GM21447 (cell line): ENCODE data around the gene BICC1.

ENCODE experiments used
- ATAC-seq: cut with Tn5 transposase; IDR thresholded peaks from one replicate; pipeline ENCODE4 v1.9.1; 2021; ENCODE audit not compliant: unreplicated experiment

BICC1 gene

DNA sequence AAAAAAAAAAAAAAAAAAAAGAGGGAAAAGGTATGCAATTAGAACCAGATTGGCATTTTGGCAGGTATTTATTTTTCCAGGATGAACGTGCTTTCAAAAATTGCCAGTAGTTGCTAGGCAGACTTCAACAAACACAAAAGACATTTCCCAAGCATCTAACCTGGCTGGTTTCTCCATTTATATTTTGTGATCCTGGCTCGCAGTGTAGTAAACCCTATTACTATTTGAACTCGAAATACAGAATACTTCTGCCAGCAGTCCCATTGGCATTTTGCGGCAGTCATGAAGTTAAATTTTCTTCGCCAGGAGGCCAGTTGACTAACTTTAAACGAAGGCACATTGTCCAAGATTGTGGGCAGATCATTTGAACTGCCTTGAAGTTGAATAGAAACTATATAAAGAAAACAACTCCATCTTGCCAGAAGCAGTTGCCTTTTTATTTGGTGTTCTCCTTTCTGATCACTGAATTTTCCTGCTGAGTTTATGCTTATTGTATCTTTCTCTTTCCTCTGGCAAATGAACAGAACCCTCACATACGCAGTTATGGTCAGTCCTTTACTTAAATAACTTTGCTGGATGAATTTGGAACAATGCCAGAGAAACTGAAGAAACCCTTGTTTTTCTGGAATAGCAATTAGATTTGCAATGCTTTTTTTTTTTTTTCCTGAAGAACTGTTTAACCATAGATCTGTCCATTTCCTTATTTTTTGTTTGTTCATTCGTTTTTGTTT lies 132.9 kb downstream of the BICC1 start:
- ATAC-seq, result no peak

DNA sequence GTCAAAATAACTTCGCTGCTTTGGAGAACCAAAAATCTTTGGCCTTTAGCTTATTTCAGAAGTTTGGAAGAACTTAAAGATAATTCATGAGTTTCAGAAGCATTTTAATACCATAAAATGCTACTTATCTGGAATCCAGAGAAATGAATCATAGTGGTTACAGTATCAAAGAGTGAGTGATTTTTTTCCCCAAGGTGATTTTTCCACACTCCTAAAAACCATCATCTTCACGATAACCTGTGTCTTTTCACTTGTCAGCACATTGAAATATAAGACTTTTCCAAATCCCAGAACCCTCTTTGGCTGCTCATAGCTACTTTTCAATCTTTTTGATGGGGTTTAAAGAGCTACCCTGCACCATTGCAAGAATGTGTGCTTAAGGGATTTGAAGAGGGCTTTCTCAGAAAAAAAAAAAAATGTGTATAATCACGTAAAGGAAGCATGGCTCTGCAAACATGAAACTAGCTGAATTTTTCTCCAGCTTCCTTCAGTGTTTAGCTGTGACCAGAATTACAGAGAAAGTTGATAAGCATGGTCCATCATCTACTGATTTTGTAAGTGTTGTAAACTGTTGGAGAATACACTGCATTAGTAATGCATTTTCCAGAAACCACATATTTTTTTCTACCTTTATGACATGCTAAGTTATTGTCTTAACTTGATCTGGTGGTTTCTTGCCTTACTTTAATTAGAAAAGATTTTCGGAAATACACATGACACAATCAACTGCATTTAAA lies 134.9 kb downstream of the BICC1 start:
- ATAC-seq, result no peak

DNA sequence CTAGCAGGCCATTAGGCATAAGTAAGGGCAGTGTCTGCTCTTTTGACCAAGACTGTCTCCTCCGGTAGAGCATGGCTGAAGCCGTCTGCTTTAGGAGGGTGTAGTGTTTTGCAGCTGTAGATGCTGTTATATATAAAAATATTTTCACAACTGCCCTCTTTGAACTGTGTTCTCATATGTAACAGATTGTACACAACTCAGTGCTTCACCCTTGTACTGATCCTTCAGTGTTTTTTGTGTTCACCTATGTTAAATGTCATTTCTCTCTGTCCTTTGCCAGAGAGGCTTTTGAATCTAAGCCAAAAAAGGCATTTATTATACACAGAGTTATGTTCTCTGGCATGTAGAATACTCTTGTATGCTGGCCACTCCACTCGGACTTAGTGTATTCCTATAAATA lies 135.5 kb downstream of the BICC1 start:
- no peak for ATAC-seq

DNA sequence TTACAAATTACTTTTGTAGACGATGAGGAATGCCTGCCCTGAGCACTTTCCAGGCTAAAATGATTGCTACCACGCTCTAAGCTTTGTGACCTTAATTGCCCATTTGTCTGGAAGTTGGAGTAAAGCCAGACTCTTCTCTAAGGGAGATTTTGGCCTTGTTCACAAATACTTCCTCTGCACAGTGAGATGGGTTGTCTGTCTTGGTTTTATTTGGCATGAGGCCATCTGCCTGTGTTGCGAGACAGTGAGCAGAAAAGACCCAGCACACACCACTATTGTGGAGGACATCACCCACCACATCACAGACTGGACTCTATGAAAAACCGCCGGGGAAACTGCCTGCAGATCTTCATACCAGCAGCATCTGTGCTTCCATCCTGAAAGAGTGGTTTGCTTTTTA lies 138.4 kb downstream of the BICC1 start:
- no peak for ATAC-seq

DNA sequence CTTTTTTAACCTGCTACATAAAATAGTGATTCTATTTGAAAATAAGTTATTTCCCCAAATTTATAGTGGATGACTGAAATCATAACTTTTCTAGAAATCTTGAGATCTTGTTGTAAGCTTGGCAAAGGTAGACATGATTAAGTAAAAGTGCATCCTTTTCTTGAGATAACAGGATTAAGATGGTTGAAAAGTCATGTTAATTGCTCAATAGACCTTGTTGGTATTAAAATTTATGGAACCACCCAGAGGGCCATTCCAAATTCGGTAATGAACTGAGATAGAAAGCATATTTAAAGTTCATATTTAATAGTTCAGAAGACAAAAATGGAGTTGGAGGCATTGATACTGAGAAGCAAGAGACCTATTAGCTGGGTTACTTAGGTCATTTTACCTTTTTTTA lies 139.1 kb downstream of the BICC1 start:
- no peak for ATAC-seq

DNA sequence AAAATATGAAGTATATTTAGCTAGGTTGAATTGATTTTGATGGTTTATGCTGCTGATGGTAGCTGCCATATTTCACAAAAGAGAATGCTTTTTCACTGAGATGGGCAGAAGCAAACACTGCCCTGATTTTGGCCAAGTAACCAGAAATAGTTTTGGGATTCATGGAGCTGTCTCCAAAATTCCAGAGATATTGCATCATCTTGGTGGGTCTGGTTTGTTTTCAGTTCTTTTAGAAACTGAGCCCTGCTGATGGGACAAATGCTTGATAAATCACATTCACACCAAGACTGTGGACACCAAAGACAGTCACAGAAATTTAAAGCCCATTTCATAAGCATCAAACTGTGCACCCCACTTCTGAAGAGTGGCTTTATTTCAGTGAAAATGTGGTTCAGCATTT lies 140.5 kb downstream of the BICC1 start:
- ATAC-seq, result no peak

DNA sequence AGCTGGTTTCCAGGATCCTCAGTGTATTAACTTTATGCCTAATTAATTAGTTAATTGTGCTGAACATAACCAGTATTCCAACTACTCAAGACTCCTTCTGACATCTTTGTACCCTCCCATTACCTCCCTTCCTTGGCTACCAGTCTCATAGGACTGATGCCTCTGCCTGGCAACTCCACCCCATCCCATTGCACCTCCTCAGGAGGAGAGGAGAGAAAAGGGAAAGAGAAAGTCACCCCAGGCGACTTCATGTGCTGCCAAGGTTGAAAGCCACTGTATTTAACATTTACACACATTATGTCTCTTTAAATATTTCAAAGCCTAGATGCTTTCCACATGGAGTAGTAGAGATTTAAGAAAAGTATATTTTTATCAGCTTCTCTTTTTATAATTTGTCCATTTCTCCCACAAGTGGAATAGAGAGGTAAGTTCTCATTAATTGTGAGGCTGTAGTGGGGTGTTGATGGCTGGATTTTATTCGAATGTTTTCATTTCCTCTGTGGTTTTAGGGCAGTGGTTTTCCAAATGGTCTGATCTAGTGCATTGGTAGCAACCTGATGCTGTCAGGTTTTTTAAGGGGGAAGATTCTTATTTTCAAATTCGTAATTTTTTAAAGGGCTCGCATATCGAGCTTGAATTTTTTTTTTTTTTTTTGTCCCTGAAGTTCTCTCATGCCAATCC lies 148.0 kb downstream of the BICC1 start:
- no peak for ATAC-seq

DNA sequence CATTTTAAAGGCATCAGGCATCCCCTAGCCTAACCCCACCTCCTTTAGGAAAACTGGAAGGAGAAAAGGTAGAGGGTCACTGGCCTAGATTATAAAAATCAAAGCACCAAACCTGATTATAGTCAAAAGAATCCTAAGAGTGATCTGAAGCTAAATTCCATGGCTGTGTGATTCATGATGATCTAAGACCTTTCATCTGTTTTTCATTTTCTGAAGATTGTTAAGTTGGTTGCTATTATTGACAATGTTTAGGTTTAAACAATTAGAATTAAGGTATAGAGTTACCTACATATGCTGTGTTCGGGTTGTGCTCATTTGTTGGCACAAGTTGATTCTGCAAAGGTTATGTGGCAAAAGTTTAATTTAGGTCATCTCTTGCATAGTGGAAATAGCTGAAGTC lies 148.7 kb downstream of the BICC1 start:
- ATAC-seq, result no peak

DNA sequence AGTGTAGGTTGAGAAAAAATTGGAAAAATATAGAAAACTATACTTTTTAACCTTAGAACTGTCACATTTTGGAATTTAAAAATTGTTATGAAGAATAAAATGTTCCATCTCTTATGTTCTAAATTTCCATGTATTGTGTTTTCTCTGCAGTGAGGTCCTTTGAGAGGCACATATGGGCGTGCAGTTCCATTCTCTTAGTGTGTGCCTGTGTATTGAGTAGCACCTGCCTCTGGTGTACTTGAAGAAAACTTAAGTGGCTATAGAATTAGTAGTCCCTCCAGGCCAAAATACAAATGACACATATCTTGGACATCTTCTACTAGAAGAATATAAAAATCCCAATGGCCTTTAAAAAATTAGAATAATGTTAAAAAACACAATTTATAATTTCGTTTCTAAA lies 149.2 kb downstream of the BICC1 start:
- no peak for ATAC-seq

DNA sequence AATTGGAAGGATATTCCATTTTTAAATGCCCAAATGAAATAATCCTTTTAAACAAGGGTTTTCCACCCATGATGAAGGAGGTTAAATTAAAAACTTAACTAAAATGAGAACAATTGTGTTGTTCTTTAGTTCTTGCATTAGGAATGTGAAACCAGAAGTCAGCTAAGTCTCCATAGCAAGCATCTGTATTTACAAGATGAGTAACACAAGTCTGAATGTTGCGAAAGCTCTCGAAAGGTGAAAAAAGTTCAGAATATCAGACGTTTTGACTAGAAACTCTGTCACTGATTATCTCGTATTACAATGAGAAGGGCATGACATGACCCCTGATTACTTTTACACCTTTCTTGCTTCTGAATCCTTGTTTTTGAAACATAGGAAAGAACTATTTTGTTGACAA lies 149.6 kb downstream of the BICC1 start:
- ATAC-seq, result no peak

DNA sequence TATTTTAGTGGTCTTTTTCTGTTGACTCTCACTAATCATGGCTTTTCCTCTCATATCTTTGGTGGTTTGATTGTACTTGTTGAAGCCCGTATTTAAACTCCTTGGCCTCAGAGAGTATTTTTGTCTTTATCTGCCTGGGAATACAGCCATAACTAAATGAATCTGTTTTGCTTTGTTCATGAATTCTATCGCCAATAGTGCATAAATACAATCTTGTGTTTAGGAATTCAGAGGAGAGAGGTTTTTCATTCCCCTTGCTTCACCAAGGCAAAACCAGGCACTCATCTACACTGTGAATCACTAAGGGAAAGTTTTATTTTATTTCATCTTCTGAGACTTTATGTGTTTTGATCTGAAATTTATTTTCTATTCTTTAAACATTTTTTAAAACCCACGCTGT lies 152.7 kb downstream of the BICC1 start:
- no peak for ATAC-seq

DNA sequence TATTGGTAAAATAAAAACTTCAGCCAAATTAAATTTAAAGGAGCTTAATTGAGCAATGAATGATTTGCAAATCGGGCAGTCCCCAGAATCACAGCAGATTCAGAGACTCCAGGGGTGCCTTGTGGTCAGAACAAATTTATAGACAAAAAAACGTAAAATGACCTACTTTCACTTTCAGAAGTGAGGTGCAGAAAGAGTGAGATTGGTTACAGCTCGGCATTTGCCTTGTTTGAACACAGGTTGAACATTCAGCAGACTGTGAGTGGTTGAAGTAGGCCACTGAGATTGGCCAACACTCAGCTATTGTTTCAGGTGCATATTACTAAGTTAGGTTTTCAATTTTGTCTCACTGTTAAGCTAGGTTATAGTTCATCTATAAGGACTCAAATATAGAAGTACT lies 153.4 kb downstream of the BICC1 start:
- ATAC-seq, result no peak

DNA sequence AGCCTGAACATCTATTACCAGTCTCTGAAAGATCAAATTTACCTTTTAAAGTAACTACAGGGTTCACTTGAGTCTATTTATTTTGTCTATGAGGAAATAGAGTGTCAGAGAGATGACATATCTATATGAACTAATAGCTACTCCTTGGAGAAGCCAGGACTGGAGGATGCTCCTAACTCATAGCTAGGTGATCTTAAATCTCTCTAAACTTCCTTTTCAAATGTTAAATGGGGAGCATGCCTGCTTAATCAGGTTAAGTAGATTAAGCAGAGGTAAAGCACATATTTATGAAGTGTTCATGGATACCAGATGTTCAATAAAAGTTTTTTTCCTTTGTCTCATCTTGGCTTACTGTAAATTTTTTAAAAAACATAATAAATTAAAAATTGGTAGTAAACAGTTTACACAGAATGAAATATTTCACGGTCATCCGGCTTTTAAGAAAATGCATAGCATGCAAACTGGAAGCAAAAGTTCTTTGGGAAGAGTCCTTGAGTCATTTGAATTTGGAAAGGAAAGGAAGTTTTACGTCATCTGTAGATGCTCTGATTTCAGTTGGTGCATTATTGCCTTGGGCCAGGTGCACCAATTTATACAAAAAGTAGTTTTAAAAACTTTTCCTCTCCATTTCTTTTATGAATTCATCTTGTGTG lies 155.1 kb downstream of the BICC1 start:
- ATAC-seq, result no peak

DNA sequence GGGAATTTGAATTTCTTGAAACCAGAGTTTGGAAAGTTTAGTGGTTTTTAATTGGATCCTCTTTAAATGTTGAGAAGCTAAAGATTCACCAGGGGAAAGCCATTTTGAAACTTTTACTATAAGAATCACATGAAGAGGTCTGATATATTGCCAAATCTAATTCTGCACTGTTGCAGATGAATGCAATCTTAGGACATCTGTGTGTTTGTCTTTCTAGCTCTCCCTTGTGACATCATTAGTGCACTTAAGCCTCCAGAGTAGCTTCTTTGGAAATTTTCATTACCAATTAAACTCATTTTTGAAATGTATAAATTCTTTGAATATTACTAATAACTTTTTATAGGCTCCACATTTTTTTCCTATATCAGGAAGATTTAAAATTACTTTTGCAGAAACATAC lies 160.2 kb downstream of the BICC1 start:
- no peak for ATAC-seq

DNA sequence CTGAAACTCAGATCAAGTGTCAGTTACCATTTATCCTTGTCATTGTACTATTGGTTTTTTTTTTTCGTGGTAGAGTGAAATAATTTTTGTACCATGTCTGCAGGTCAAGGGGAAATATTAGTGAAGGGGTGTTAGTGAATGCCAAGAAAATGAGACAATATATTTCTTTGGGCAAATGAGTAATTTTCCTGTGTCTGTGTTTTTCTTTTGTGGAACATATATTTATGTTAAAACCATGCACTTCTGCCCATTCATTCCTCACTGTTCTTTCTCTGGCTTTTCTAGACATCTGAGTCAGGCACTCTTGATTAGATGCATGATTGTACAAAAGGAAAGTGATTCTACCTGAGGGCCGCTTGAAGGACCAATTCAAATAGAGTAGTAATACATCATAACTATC lies 161.6 kb downstream of the BICC1 start:
- no peak for ATAC-seq

DNA sequence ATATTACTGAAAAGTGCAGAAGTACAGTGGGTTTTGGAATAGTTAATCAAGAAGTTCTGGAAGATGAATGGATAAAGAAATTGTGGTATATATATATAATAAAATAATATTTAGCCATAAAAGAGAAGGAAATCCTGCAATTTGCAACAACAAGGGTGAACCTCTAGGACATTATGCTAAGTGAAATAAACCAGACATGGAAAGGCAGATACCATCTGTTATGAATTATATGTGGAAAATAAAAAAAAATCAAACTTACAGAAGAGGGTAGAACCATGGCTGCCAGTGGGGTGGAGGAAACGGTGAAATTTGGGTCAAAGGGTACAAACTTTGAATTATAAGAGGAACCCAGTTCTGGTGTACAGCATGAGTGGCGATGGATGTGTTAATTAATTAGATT lies 162.6 kb downstream of the BICC1 start:
- no peak for ATAC-seq

DNA sequence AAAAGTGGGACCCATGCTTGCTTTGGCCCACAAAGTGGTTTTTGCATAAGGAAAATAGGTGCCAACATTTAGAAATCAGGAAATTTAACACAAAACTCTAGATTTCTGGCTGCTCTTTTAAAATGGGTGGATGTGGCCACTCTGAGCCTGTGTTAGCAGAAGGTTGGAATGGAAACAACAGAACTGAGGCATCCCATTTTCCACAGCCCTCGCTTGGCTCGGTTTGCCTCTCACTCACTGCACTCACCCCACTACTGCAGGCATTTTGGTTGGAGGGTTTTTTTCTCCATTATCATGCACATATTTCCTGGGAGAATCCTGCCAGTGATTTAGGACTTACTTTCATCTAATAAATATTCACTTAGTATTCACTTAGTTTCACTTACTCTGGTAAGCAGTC lies 178.9 kb downstream of the BICC1 start:
- ATAC-seq, result no peak

DNA sequence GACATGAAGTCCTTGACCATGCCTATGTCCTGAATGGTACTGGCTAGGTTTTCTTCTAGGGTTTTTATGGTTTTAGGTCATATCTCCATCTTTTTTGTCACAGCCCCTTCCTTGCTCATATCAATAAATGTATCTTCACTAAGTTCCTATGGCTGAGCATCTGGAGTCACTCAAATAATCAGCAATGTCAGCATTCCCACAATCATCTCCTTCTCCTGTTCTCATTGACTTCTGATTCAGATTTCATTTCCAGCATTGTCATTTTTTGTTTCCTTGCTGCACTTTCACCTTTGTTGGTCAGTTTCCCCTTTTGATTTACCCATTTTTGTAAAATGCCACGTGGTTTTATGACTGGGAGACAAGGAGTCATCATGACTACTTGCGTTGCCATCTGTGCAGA lies 181.2 kb downstream of the BICC1 start:
- no peak for ATAC-seq

DNA sequence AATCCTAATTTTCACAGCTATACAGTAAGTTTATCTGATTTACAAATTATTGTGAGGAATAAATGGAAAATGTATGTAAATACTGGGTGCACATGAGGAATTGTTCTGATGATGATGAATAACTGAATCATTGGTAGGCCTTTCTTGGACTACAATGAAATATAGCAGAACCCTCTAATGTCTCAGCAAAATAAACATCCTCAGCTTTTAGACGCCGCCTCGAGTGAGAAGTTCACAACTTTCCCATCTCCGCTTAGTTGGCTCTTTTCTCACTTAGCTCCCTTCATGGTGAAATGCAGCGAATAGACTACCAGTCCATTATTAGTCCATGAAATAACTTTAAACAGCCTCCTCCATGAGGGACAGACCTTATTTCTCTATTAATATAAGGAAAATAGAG lies 182.3 kb downstream of the BICC1 start:
- no peak for ATAC-seq

DNA sequence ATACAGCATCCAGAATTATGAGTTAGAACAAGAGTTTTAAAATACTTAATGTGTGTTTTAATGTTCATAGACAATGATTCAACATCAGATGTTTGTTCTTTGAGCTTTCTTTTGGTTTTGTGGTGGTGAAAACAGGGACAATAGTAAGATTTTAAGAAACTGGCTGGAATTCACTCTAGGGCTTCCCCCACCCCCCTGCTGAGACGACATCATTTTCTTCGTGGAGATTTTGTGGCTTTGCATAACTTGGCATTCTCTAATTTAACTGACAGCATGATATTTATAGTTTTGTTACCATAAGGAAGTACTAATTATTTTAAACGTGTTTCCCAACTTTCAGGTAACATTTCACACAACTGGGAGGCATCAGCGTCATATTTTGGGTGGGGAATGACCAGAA lies 184.1 kb downstream of the BICC1 start:
- no peak for ATAC-seq

DNA sequence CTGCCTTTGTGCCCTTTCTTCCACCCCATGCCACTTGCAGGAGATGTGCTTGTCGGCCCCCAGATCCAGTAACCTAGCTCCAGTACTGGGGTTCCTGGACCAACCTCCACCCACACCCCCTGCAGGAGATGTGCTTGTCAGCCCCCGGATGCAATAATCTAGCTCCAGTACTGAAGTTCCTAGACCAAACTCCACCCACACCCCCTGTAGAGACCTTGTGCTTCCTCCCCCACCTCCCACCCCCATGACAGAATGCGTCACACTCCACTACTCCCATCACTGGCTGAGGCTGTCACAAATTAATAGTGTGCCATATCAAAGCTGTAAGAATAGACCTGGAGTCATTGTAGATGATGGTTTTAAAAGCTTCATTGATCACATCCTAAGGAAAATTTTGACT lies 185.0 kb downstream of the BICC1 start:
- ATAC-seq, result no peak
